B cell (primary cell): ENCODE data around the gene RUNDC1.

ENCODE experiments used
- CTCF ChIP-seq: fragments of 200-600 bp; IDR thresholded peaks from one replicate; pipeline ENCODE4 v1.8.0; 2022; ENCODE audit warnings: antibody characterized with exemption, mild to moderate bottlenecking
- EZH2 ChIP-seq: IDR thresholded peaks from 2 replicates; pipeline ENCODE4 v1.6.1; 2012; ENCODE audit warnings: borderline replicate concordance, low read depth, mild to moderate bottlenecking, moderate library complexity, low read length; ENCODE audit not compliant: insufficient read depth, poor library complexity, severe bottlenecking

- TF ChIP-seq CTCF, result no peak
- no peak for TF ChIP-seq EZH2
Measured at GRCh38 chr17:43025766-43026537, 45.6 kb downstream of the RUNDC1 start.
